Gastrocnemius medialis (tissue), 4 donors: Measurements from ENCODE around the gene CST9L.

Experiments used
- CTCF ChIP-seq, 5 experiments: fragments of 450-650 bp in 3 of 5; fragments of 200-600 bp in 2 of 5; sonication (generic) in 2 of 5; IDR thresholded peaks in 4 of 5; conservative IDR thresholded peaks in 1 of 5; 1 replicate in 4 of 5; 2 replicates in 1 of 5; pipeline ENCODE4 v1.5.1; 2016 to 2019; ENCODE audit warnings: antibody characterized with exemption in 5 of 5, mild to moderate bottlenecking in 3 of 5, moderate library complexity in 3 of 5
- POLR2A ChIP-seq, 2 donors: fragments of 450-650 bp; IDR thresholded peaks; one replicate each; pipeline ENCODE4 v1.6.1; 2017; ENCODE audit warnings: antibody characterized with exemption in 2 of 2, mild to moderate bottlenecking in 2 of 2, moderate library complexity in 2 of 2

GRCh38 chr20:23601715-23602114 lies 33.4 kb upstream of the CST9L start:
- TF ChIP-seq CTCF (IDR thresholded peaks at IDR 0.05 in 4 of 5, conservative IDR thresholded peaks at IDR 0.05 in 1 of 5) (no peak), POLR2A (IDR thresholded peaks at IDR 0.05) (no peak)
